HepG2 (cell line): ENCODE data around the gene STK11. TPM values are rescaled to one million over a fixed set of nuclear protein-coding genes. Genes with fewer than 3 reads are reported as not detected.

Experiments
- FOXA3 ChIP-seq: IDR thresholded peaks from 2 replicates; pipeline ENCODE4 v1.6.1; 2016; ENCODE audit warnings: missing genetic modification reagents, missing compliant biosample characterization
- GATAD2A ChIP-seq: IDR thresholded peaks from 2 replicates; pipeline ENCODE4 v1.6.1; 2016
- HMGA1 ChIP-seq: sonication (generic); formaldehyde crosslinking; conservative IDR thresholded peaks from 2 replicates; pipeline ENCODE4 v1.4.0; 2020; ENCODE audit warnings: missing genetic modification reagents
- HNRNPK ChIP-seq: fragments of 200-400 bp; formaldehyde crosslinking; IDR thresholded peaks from 2 replicates; pipeline ENCODE4 v1.6.1; 2018; ENCODE audit warnings: low read length, low read depth, moderate library complexity, mild to moderate bottlenecking; ENCODE audit not compliant: poor library complexity, severe bottlenecking
- JUND ChIP-seq: sonication (generic); formaldehyde crosslinking; IDR thresholded peaks from 2 replicates; pipeline ENCODE4 v1.8.0; 2022; ENCODE audit warnings: mild to moderate bottlenecking, missing genetic modification reagents
- KDM6A ChIP-seq: IDR thresholded peaks from 2 replicates; pipeline ENCODE4 v1.6.1; 2016; ENCODE audit warnings: low read depth
- KMT2A ChIP-seq: sonication (generic); formaldehyde crosslinking; IDR thresholded peaks from 2 replicates; pipeline ENCODE4 v1.4.0; 2020; ENCODE audit warnings: missing genetic modification reagents
- LCORL ChIP-seq, 2 experiments: fragments of 450-650 bp in 1 of 2; sonication (generic) in 1 of 2; formaldehyde crosslinking in 1 of 2; IDR thresholded peaks; 2 replicates each; pipeline versions ENCODE4 v1.5.0 to v1.6.1; 2017 to 2020; ENCODE audit warnings: antibody characterized with exemption in 1 of 2, missing genetic modification reagents in 1 of 2
- MEIS2 ChIP-seq: sonication (generic); formaldehyde crosslinking; IDR thresholded peaks from 2 replicates; pipeline ENCODE4 v1.9.0; 2021; ENCODE audit warnings: mild to moderate bottlenecking, missing genetic modification reagents
- NFIC ChIP-seq: IDR thresholded peaks from 2 replicates; pipeline ENCODE4 v1.6.1; 2012; ENCODE audit warnings: mild to moderate bottlenecking, low read length, inconsistent platforms
- NONO ChIP-seq, 2 experiments: fragments of 450-650 bp in 1 of 2; sonication (generic) in 1 of 2; formaldehyde crosslinking in 1 of 2; IDR thresholded peaks in 1 of 2; conservative IDR thresholded peaks in 1 of 2; 2 replicates each; pipeline versions ENCODE4 v1.6.1 to v1.8.0; 2017 to 2022; ENCODE audit warnings: mild to moderate bottlenecking in 1 of 2, missing genetic modification reagents in 1 of 2, moderate library complexity in 1 of 2
- ZBTB7A ChIP-seq: sonication (generic); formaldehyde crosslinking; IDR thresholded peaks from 2 replicates; pipeline ENCODE4 v1.8.0; 2022; ENCODE audit warnings: mild to moderate bottlenecking, missing genetic modification reagents
- ZBTB8A ChIP-seq: sonication (generic); formaldehyde crosslinking; IDR thresholded peaks from 2 replicates; pipeline ENCODE4 v1.4.0; 2020; ENCODE audit warnings: mild to moderate bottlenecking, low read depth, missing genetic modification reagents, borderline replicate concordance
- ZEB1 ChIP-seq: IDR thresholded peaks from 2 replicates; pipeline ENCODE4 v1.6.1; 2012; ENCODE audit warnings: mild to moderate bottlenecking, low read depth, inconsistent platforms; ENCODE audit not compliant: insufficient replicate concordance
- ZNF24 ChIP-seq: fragments of 450-650 bp; IDR thresholded peaks from 2 replicates; pipeline ENCODE4 v1.6.1; 2017; ENCODE audit warnings: antibody characterized with exemption, mild to moderate bottlenecking
- ZNF446 ChIP-seq: sonication (generic); formaldehyde crosslinking; IDR thresholded peaks from 2 replicates; pipeline ENCODE4 v1.5.0; 2020; ENCODE audit warnings: mild to moderate bottlenecking, missing genetic modification reagents
- ZNF552 ChIP-seq: sonication (generic); formaldehyde crosslinking; IDR thresholded peaks from 2 replicates; pipeline ENCODE4 v1.9.0; 2022; ENCODE audit warnings: missing genetic modification reagents, mild to moderate bottlenecking, borderline replicate concordance
- ZSCAN9 ChIP-seq: IDR thresholded peaks from 2 replicates; pipeline ENCODE4 v1.6.1; 2016; ENCODE audit warnings: borderline replicate concordance
- polyA plus RNA-seq, 8 experiments: library from polyadenylated mRNA; depleted of rRNA in 3 of 8; stranded (reverse) in 7 of 8; unstranded in 1 of 8; fragments of >200 nt; fragmentation: Illumina TruSeq in 4 of 8; extraction: Trizol in 4 of 8; gene quantifications; 2 replicates each; pipeline versions ENCODE4 v1.2.1 to v1.2.3, GENCODE V29; 2011 to 2016; ENCODE audit warnings: low read depth in 4 of 8, missing spikeins in 1 of 8, mixed read lengths in 1 of 8; ENCODE audit not compliant: insufficient read depth in 1 of 8
- total RNA-seq, 5 experiments: library from RNA; depleted of rRNA; stranded (reverse); fragments of >200 nt; fragmentation: Illumina TruSeq; extraction: Trizol; gene quantifications; 2 replicates each; pipeline ENCODE4 v1.2.3, GENCODE V29; 2016; ENCODE audit warnings: low read depth in 1 of 5
- TF ChIP-seq, protein P1 (sequence below): sonication (generic); formaldehyde crosslinking; IDR thresholded peaks from 2 replicates; pipeline ENCODE4 v1.4.0; 2020; ENCODE audit warnings: missing genetic modification reagents
- TF ChIP-seq, protein P2 (sequence below): sonication (generic); formaldehyde crosslinking; IDR thresholded peaks from 2 replicates; pipeline ENCODE4 v1.4.0; 2020; ENCODE audit warnings: missing genetic modification reagents
- TF ChIP-seq, protein P3 (sequence below): IDR thresholded peaks from 2 replicates; pipeline ENCODE4 v1.6.1; 2012; ENCODE audit warnings: low read depth, low read length, improper control_type of control experiment
- TF ChIP-seq, protein P4 (sequence below): sonication (generic); formaldehyde crosslinking; IDR thresholded peaks from 2 replicates; pipeline ENCODE4 v1.4.0; 2020; ENCODE audit warnings: missing genetic modification reagents

Gene STK11
- total and polyA plus RNA-seq, 2 of the 13 experiments (the other 11 are each of a cell fraction or from before 2014, with no cell fraction given) = 27.5 to 43.6 TPM

DNA sequence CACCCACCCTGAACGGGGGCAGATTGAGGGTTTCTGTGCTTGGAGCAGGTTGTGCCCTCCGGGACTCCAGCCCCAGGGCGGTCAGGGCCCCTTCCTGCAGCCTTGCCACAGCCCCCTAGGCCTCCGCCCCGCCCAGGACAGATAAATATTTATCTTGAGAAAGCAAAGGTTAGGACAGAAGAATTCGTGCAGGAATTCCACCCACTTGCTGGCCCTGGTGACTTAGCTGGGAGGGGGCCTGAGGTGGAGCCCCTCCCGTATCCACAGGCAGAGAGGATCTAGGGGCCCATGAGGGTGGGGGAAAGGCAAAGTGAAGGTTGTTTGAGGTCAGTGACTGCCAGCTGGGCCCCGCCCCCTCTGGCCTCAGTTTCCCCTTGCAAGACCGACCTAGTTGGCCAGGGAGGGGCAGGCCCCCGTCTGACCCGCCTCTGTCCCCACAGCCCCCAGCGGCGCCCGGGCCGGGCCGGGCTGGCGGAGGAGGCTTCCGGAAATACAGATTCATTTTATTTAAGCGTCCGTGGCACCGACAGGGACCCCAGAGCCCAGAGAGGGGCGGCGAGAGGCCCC lies 48.0 kb downstream of the STK11 start (continued):
- TF ChIP-seq HMGA1 = no peak
- no peak for TF ChIP-seq ZBTB8A (CRISPR knock-in tag)
- TF ChIP-seq, protein P1, sequence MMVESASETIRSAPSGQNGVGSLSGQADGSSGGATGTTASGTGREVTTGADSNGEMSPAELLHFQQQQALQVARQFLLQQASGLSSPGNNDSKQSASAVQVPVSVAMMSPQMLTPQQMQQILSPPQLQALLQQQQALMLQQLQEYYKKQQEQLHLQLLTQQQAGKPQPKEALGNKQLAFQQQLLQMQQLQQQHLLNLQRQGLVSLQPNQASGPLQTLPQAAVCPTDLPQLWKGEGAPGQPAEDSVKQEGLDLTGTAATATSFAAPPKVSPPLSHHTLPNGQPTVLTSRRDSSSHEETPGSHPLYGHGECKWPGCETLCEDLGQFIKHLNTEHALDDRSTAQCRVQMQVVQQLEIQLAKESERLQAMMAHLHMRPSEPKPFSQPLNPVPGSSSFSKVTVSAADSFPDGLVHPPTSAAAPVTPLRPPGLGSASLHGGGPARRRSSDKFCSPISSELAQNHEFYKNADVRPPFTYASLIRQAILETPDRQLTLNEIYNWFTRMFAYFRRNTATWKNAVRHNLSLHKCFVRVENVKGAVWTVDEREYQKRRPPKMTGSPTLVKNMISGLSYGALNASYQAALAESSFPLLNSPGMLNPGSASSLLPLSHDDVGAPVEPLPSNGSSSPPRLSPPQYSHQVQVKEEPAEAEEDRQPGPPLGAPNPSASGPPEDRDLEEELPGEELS (CRISPR knock-in tag) = peak; percentile 61
- no peak for TF ChIP-seq NONO (IDR thresholded peaks at IDR 0.05)
- 0 out of 2 replicates have a peak, but pooled peaks have one; percentile 18 for TF ChIP-seq NONO (CRISPR knock-in tag; conservative IDR thresholded peaks at IDR 0.05)
- no peak for TF ChIP-seq ZSCAN9 (CRISPR knock-in tag)
- peak; percentile 72 for TF ChIP-seq ZEB1
- no peak for TF ChIP-seq HNRNPK
- TF ChIP-seq, protein P2, sequence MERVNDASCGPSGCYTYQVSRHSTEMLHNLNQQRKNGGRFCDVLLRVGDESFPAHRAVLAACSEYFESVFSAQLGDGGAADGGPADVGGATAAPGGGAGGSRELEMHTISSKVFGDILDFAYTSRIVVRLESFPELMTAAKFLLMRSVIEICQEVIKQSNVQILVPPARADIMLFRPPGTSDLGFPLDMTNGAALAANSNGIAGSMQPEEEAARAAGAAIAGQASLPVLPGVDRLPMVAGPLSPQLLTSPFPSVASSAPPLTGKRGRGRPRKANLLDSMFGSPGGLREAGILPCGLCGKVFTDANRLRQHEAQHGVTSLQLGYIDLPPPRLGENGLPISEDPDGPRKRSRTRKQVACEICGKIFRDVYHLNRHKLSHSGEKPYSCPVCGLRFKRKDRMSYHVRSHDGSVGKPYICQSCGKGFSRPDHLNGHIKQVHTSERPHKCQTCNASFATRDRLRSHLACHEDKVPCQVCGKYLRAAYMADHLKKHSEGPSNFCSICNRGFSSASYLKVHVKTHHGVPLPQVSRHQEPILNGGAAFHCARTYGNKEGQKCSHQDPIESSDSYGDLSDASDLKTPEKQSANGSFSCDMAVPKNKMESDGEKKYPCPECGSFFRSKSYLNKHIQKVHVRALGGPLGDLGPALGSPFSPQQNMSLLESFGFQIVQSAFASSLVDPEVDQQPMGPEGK (CRISPR knock-in tag) = peak; percentile 100
- no peak for TF ChIP-seq MEIS2
- no peak for TF ChIP-seq KMT2A (CRISPR knock-in tag)
- TF ChIP-seq, protein P3, sequence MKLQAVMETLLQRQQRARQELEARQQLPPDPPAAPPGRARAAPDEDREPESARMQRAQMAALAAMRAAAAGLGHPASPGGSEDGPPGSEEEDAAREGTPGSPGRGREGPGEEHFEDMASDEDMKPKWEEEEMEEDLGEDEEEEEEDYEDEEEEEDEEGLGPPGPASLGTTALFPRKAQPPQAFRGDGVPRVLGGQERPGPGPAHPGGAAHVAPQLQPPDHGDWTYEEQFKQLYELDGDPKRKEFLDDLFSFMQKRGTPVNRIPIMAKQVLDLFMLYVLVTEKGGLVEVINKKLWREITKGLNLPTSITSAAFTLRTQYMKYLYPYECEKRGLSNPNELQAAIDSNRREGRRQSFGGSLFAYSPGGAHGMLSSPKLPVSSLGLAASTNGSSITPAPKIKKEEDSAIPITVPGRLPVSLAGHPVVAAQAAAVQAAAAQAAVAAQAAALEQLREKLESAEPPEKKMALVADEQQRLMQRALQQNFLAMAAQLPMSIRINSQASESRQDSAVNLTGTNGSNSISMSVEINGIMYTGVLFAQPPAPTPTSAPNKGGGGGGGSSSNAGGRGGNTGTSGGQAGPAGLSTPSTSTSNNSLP = 0 out of 2 replicates have a peak, but pooled peaks have one; percentile 10
- no peak for TF ChIP-seq ZNF552 (CRISPR knock-in tag)
- TF ChIP-seq ZNF24 = no peak
- no peak for TF ChIP-seq LCORL (IDR thresholded peaks at IDR 0.05)
- peak; percentile 68 for TF ChIP-seq LCORL (CRISPR knock-in tag; IDR thresholded peaks at IDR 0.05)
- peak; percentile 75; the same call in 1 of the 2 replicates for TF ChIP-seq NFIC
- TF ChIP-seq KDM6A = peak; percentile 90
- TF ChIP-seq ZBTB7A (CRISPR knock-in tag) = peak; percentile 79; the same call in 1 of the 2 replicates
- TF ChIP-seq, protein P4, sequence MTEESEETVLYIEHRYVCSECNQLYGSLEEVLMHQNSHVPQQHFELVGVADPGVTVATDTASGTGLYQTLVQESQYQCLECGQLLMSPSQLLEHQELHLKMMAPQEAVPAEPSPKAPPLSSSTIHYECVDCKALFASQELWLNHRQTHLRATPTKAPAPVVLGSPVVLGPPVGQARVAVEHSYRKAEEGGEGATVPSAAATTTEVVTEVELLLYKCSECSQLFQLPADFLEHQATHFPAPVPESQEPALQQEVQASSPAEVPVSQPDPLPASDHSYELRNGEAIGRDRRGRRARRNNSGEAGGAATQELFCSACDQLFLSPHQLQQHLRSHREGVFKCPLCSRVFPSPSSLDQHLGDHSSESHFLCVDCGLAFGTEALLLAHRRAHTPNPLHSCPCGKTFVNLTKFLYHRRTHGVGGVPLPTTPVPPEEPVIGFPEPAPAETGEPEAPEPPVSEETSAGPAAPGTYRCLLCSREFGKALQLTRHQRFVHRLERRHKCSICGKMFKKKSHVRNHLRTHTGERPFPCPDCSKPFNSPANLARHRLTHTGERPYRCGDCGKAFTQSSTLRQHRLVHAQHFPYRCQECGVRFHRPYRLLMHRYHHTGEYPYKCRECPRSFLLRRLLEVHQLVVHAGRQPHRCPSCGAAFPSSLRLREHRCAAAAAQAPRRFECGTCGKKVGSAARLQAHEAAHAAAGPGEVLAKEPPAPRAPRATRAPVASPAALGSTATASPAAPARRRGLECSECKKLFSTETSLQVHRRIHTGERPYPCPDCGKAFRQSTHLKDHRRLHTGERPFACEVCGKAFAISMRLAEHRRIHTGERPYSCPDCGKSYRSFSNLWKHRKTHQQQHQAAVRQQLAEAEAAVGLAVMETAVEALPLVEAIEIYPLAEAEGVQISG = peak; percentile 38; the same call in 1 of the 2 replicates
- TF ChIP-seq GATAD2A = peak; percentile 78
- peak; percentile 76 for TF ChIP-seq FOXA3 (CRISPR knock-in tag)
- no peak for TF ChIP-seq ZNF446
- TF ChIP-seq JUND = peak; percentile 28; the same call in 1 of the 2 replicates
